RWPE1 (cell line): Measurements from ENCODE around the gene ADA.

ENCODE experiments used
- CTCF ChIA-PET: fragments of 350-600 bp; sonication (Branson Sonifier 250); formaldehyde crosslinking; extraction: SDS; loops from one replicate; lab custom pipeline; 2021; lab: Yijun Ruan, JAX
- POLR2A ChIA-PET: fragments of 400-600 bp; formaldehyde crosslinking; extraction: SDS; loops from one replicate; lab custom pipeline; 2020; ENCODE audit warnings: antibody characterized with exemption; ENCODE audit not compliant: low non-redundant PET; lab: Yijun Ruan, JAX
- DNase-seq: peaks from one replicate; pipeline ENCODE4 v3.0.0; 2012; ENCODE audit warnings: low spot score
- H3K27ac ChIP-seq: fragments of 450-650 bp; 2 replicates; pipeline ENCODE4 v1.5.1; 2017
- CTCF ChIP-seq: fragments of 450-650 bp; conservative IDR thresholded peaks from 2 replicates; pipeline ENCODE4 v1.5.1; 2017; ENCODE audit warnings: low read depth, mild to moderate bottlenecking

Gene ADA

GRCh38 chr20:44635877-44636276 lies 15.6 kb downstream of the ADA start:
- POLR2A ChIA-PET, result no interaction called here
- CTCF ChIA-PET, result interaction anchor here (1.0 to 1.3 kb wide), 2 partner anchors 14 to 25 kb away, joined by 3 to 5 read pairs; no protein-coding TSS in a partner anchor
- no peak for TF ChIP-seq CTCF
- DNase-seq, result no peak
- H3K27ac ChIP-seq, result no peak overlapping the region

- H3K27ac ChIP-seq, result no peak overlapping the region
- ChIA-PET CTCF (interaction anchor here (0.6 to 0.7 kb wide), 3 partner anchors 91 to 166 kb away, joined by 3 to 5 read pairs (median 3); no protein-coding TSS in a partner anchor), POLR2A (interaction anchor here (0.7 kb wide), 1 partner anchor 13 kb away, joined by 3 read pairs; no protein-coding TSS in a partner anchor)
- DNase-seq, result no peak
- TF ChIP-seq CTCF, result no peak
Observed at GRCh38 chr20:44633872-44634600, 17.5 kb downstream of the ADA start.

- no peak for TF ChIP-seq CTCF
- no peak for DNase-seq
- CTCF ChIA-PET, result interaction anchor here (0.6 kb wide), 1 partner anchor 90 kb away, joined by 5 read pairs; no protein-coding TSS in a partner anchor
- POLR2A ChIA-PET, result interaction anchor here (0.7 kb wide), 1 partner anchor 14 kb away, joined by 3 read pairs; no protein-coding TSS in a partner anchor
- H3K27ac ChIP-seq, result no peak overlapping the region
Observed at GRCh38 chr20:44633187-44633810, 18.2 kb downstream of the ADA start.

- CTCF ChIA-PET, result interaction anchor here (0.7 kb wide), 1 partner anchor 324 kb away, joined by 5 read pairs; no protein-coding TSS in a partner anchor
- H3K27ac ChIP-seq, result no peak overlapping the region
- TF ChIP-seq CTCF, result no peak
- DNase-seq, result no peak
- POLR2A ChIA-PET, result no interaction called here
Observed at GRCh38 chr20:44632103-44632752, 19.3 kb downstream of the ADA start.

- ChIA-PET CTCF (interaction anchor here (0.7 to 1.2 kb wide), 3 partner anchors 12 to 246 kb away, joined by 3 to 5 read pairs (median 3); no protein-coding TSS in a partner anchor), POLR2A (no interaction called here)
- DNase-seq, result no peak
- no peak for TF ChIP-seq CTCF
- no peak overlapping the region for H3K27ac ChIP-seq
Observed at GRCh38 chr20:44630297-44630696, 21.2 kb downstream of the ADA start.

- no peak overlapping the region for H3K27ac ChIP-seq
- no peak for DNase-seq
- POLR2A ChIA-PET, result no interaction called here
- no peak for TF ChIP-seq CTCF
- CTCF ChIA-PET, result no interaction called here
Observed at GRCh38 chr20:44629542-44629941, 22.0 kb downstream of the ADA start.
